Loucy (cell line): ENCODE results near the gene ATG4D.

Experiments used
- H2AFZ ChIP-seq: fragments of 200-600 bp; sonication (generic); 2 replicates; pipeline ENCODE4 v1.6.0; 2016; ENCODE audit warnings: antibody characterized with exemption, mild to moderate bottlenecking, low read length, moderate library complexity
- H3F3A ChIP-seq: fragments of 200-600 bp; 2 replicates; pipeline ENCODE4 v1.6.0; 2016; ENCODE audit warnings: antibody characterized with exemption, low read depth, mild to moderate bottlenecking
- H3K27me3 ChIP-seq: fragments of 200-600 bp; sonication (generic); 2 replicates; pipeline ENCODE4 v1.6.1; 2014; ENCODE audit warnings: low read length, mild to moderate bottlenecking; ENCODE audit not compliant: insufficient read depth, poor library complexity, severe bottlenecking
- H3K36me3 ChIP-seq: fragments of 200-600 bp; sonication (generic); 2 replicates; pipeline ENCODE4 v1.6.1; 2016; ENCODE audit warnings: low read length; ENCODE audit not compliant: insufficient read depth
- H3K4me1 ChIP-seq: fragments of 200-600 bp; sonication (generic); 2 replicates; pipeline ENCODE4 v1.5.1; 2014; ENCODE audit warnings: low read length, mild to moderate bottlenecking; ENCODE audit not compliant: insufficient read depth, poor library complexity, severe bottlenecking
- H3K4me2 ChIP-seq: fragments of 200-600 bp; sonication (generic); 2 replicates; pipeline ENCODE4 v1.6.0; 2014; ENCODE audit warnings: antibody characterized with exemption, low read length, low read depth, mild to moderate bottlenecking; ENCODE audit not compliant: poor library complexity, severe bottlenecking
- H3K4me3 ChIP-seq: fragments of 200-600 bp; sonication (generic); 2 replicates; pipeline ENCODE4 v1.5.1; 2014; ENCODE audit warnings: low read length, mild to moderate bottlenecking, mixed read lengths; ENCODE audit not compliant: poor library complexity, severe bottlenecking
- H3K79me2 ChIP-seq: fragments of 200-600 bp; sonication (generic); 2 replicates; pipeline ENCODE4 v1.6.1; 2014; ENCODE audit warnings: low read length; ENCODE audit not compliant: insufficient read depth
- H3K9ac ChIP-seq: fragments of 200-600 bp; sonication (generic); 2 replicates; pipeline ENCODE4 v1.6.0; 2014; ENCODE audit warnings: mild to moderate bottlenecking, low read depth, low read length, moderate library complexity; ENCODE audit not compliant: poor library complexity, severe bottlenecking
- H3K9me2 ChIP-seq: fragments of 200-600 bp; sonication (generic); replicated peaks from 2 replicates; pipeline ENCODE4 v1.6.1; 2016; ENCODE audit warnings: low read depth, low read length, mixed read lengths
- H3K9me3 ChIP-seq: fragments of 200-600 bp; sonication (generic); 2 replicates; pipeline ENCODE4 v1.6.1; 2014; ENCODE audit warnings: mild to moderate bottlenecking, antibody characterized with exemption, low read length, low read depth; ENCODE audit not compliant: insufficient read depth
- H4K20me1 ChIP-seq: fragments of 200-600 bp; sonication (generic); 2 replicates; pipeline ENCODE4 v1.6.0; 2014; ENCODE audit warnings: antibody characterized with exemption, low read length, mild to moderate bottlenecking; ENCODE audit not compliant: insufficient read depth, poor library complexity, severe bottlenecking
- EZH2phosphoT487 ChIP-seq: fragments of 200-600 bp; IDR thresholded peaks from 2 replicates; pipeline ENCODE4 v1.6.1; 2018; ENCODE audit warnings: antibody characterized with exemption, mild to moderate bottlenecking, moderate library complexity, borderline replicate concordance
- TF ChIP-seq, protein P1 (sequence below): fragments of 200-600 bp; sonication (generic); conservative IDR thresholded peaks from 2 replicates; pipeline ENCODE4 v1.5.1; 2014; ENCODE audit warnings: mild to moderate bottlenecking, antibody characterized with exemption, low read length

Gene ATG4D

DNA sequence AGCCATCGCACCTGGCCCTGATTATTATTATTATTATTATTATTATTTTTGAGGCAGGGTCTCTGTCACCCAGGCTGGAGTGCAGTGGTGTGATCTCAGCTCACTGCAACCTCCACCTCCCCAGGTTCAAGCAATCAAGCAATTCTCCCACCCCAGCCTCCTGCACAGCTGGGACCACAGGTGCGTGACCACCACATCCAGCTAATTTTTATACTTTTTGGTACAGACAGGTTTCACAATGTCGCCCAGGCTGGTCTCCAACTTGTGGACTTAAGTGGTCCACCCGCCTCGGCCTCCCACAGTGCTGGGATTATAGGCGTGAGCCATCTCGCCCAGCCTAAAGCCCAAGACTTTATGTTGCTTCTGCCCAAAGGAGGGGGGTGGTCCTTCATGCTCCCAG, 49.4 kb downstream of the ATG4D start:
- TF ChIP-seq, protein P1, sequence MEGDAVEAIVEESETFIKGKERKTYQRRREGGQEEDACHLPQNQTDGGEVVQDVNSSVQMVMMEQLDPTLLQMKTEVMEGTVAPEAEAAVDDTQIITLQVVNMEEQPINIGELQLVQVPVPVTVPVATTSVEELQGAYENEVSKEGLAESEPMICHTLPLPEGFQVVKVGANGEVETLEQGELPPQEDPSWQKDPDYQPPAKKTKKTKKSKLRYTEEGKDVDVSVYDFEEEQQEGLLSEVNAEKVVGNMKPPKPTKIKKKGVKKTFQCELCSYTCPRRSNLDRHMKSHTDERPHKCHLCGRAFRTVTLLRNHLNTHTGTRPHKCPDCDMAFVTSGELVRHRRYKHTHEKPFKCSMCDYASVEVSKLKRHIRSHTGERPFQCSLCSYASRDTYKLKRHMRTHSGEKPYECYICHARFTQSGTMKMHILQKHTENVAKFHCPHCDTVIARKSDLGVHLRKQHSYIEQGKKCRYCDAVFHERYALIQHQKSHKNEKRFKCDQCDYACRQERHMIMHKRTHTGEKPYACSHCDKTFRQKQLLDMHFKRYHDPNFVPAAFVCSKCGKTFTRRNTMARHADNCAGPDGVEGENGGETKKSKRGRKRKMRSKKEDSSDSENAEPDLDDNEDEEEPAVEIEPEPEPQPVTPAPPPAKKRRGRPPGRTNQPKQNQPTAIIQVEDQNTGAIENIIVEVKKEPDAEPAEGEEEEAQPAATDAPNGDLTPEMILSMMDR: no peak
- TF ChIP-seq EZH2phosphoT487: no peak
- Histone ChIP-seq H3F3A (no peaks in the 10 kb centered on the region; the same call in 1 of the 2 replicates), H3K9ac (no peak overlapping the region), H3K36me3 (no peaks in the 10 kb centered on the region), H3K4me3 (no peak overlapping the region), H3K9me3 (no peaks in the 10 kb centered on the region), H3K4me1 (peaks cover 26% of the 10 kb centered on the region), H4K20me1 (no peaks in the 10 kb centered on the region), H3K27me3 (no peaks in the 10 kb centered on the region), H2AFZ (no peak overlapping the region), H3K9me2 (no peaks in the 10 kb centered on the region), H3K4me2 (no peak overlapping the region), H3K79me2 (no peaks in the 10 kb centered on the region)

DNA sequence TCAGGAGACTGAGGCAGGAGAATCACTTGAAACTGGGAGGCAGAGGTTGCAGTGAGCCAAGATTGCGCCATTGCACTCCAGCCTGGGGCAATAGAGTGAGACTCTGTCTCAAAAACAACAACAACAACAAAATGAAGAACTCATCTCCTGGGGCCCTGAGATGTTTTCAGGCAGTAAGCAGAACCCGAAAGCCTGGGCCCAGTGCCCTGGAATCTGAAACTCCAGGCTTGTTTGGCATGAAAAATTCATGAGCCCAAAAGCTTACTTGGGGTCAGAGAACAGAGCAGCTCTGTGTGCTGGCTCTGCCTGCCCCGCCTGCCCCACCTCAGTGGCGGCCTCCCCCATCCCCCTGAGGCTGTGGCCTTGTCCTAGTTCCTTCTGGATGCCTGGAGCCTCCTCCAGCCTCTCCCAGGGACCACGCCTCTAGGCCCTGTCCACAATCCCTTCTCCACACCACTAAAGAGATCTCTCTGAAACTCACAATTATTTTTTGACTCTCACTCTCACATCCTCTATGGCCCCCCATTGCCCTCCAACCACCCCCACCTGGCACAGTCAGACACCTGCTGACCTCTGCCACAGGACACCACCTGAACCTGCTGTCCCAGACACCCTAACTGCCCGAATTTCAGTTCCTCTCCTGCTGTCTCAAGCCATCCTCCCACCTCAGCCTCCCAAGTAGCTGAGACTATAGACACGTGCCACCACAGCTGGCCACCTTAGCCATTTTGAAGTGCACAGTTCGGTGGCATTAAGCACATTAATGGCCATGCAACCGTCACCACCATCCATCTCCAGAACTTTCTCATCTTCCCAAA, 50.3 kb downstream of the ATG4D start:
- no peak overlapping the region for H2AFZ ChIP-seq
- H3K4me1 ChIP-seq: peaks cover 26% of the 10 kb centered on the region
- no peak overlapping the region for H3K9ac ChIP-seq
- no peaks in the 10 kb centered on the region for H3K9me3 ChIP-seq
- H3K36me3 ChIP-seq: no peaks in the 10 kb centered on the region
- H3K4me3 ChIP-seq: no peak overlapping the region
- no peaks in the 10 kb centered on the region for H4K20me1 ChIP-seq
- no peak for TF ChIP-seq EZH2phosphoT487
- TF ChIP-seq, protein P1: no peak
- no peaks in the 10 kb centered on the region for H3K27me3 ChIP-seq
- H3F3A ChIP-seq: no peaks in the 10 kb centered on the region; the same call in 1 of the 2 replicates
- H3K79me2 ChIP-seq: no peaks in the 10 kb centered on the region
- H3K9me2 ChIP-seq: no peaks in the 10 kb centered on the region
- no peak overlapping the region for H3K4me2 ChIP-seq

DNA sequence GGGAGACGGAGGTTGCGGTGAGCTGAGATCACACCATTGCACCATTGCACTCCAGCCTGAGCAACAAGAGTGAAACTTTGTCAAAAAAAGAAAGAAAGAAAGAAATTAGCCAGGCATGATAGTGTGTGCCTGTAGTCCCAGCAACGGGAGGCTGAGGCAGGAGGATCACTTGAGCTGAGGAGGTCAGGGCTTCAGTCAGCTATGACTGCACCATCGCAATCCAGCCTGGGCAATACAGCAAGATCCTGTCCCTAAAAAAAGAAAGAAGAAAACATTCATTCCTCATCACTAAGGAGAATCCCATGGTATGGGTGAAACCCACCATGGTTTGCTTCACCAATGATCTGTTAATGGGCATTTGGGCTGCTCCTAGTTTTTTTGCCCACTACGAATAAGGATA, 56.4 kb downstream of the ATG4D start:
- H3K27me3 ChIP-seq: no peaks in the 10 kb centered on the region
- H3K4me2 ChIP-seq: no peak overlapping the region
- TF ChIP-seq EZH2phosphoT487: no peak
- peaks cover 41% of the 10 kb centered on the region for H3K4me1 ChIP-seq
- no peak overlapping the region for H3K4me3 ChIP-seq
- no peaks in the 10 kb centered on the region for H3K36me3 ChIP-seq
- peaks cover 26% of the 10 kb centered on the region for H3K79me2 ChIP-seq
- no peaks in the 10 kb centered on the region for H3K9me3 ChIP-seq
- no peak overlapping the region for H3K9ac ChIP-seq
- H2AFZ ChIP-seq: no peak overlapping the region
- peaks cover 4% of the 10 kb centered on the region; the same call in 1 of the 2 replicates for H3F3A ChIP-seq
- H3K9me2 ChIP-seq: no peaks in the 10 kb centered on the region
- peaks cover 17% of the 10 kb centered on the region for H4K20me1 ChIP-seq

DNA sequence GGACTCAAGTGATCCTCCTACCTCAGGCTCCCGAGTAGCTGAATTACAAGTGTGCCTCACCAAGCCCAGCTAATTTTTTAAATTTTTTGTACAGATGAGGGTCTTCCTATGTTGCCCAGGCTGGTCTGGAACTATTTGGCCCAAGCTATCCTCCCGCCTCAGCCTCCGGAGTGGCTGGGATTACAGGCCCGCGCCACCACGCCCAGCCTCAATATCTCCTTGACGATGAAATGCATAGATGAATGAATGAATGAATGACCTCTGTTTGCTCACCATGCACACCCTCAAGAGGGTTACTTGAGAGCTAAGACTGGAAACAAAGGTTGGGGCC, 58.3 kb downstream of the ATG4D start:
- TF ChIP-seq, protein P1: no peak
- TF ChIP-seq EZH2phosphoT487: no peak
- Histone ChIP-seq H3K79me2 (peaks cover 27% of the 10 kb centered on the region), H3K4me1 (peaks cover 29% of the 10 kb centered on the region), H4K20me1 (peaks cover 17% of the 10 kb centered on the region), H3F3A (peaks cover 4% of the 10 kb centered on the region; the same call in 1 of the 2 replicates), H3K27me3 (no peaks in the 10 kb centered on the region), H3K4me3 (peak overlapping the region; percentile 56), H3K9me3 (no peaks in the 10 kb centered on the region), H3K4me2 (no peak overlapping the region), H3K9me2 (no peaks in the 10 kb centered on the region), H2AFZ (peak overlapping the region; percentile 68; the same call in 1 of the 2 replicates), H3K36me3 (no peaks in the 10 kb centered on the region), H3K9ac (no peak overlapping the region)
